Hematopoietic multipotent progenitor cell treated with erythropoietin and hydrocortisone succinate and interleukin-3 and kit ligand, for 6 days (in vitro differentiated cells): Measurements from ENCODE around the gene DUSP1.

Source experiments
- DNase-seq: peaks from one replicate; pipeline ENCODE4 v3.0.0-alpha.2; 2015

Gene DUSP1

GRCh38 chr5:172776235-172776594 is 5.2 kb upstream of the DUSP1 start:
- DNase-seq = peak; percentile 60

- DNase-seq = peak; percentile 84
Observed at GRCh38 chr5:172775326-172776234, 4.6 kb upstream of the DUSP1 start.

DNA sequence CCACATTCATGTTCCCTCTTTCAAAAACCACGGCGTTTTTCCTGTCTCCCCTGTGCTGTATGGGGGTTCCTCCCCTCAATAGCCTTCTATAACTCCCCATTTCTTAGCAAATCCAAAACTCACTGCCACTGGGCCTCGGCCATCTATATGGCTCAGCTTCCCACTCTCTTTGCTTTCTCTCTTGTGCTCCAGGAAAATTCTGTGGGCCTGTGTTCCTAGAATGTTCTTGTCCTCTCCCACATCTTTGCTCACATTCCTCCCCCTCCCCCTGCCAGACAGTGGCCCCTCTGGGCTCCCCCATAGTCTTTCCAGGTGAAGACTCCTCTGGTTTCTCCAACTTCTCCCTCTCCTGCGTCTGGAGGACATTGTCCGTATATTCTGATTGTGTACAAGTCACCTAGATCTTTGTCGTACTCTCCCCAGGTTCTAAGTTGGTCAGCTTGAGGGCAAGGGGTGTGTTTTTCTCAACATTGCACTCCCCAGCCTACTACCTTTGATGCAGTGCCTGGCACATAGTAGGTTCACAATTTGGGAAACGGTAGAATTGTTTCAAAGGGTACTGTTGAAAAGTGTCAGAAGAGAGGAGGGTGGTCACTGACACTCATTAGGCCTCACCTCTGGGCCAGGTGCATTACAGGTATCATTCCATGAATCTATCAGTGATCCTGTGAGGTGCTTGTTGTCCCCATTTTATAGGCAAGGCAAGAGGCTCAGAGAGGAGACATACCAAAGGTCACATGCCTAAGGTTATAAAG is 3.7 kb upstream of the DUSP1 start:
- DNase-seq = no peak

DNA sequence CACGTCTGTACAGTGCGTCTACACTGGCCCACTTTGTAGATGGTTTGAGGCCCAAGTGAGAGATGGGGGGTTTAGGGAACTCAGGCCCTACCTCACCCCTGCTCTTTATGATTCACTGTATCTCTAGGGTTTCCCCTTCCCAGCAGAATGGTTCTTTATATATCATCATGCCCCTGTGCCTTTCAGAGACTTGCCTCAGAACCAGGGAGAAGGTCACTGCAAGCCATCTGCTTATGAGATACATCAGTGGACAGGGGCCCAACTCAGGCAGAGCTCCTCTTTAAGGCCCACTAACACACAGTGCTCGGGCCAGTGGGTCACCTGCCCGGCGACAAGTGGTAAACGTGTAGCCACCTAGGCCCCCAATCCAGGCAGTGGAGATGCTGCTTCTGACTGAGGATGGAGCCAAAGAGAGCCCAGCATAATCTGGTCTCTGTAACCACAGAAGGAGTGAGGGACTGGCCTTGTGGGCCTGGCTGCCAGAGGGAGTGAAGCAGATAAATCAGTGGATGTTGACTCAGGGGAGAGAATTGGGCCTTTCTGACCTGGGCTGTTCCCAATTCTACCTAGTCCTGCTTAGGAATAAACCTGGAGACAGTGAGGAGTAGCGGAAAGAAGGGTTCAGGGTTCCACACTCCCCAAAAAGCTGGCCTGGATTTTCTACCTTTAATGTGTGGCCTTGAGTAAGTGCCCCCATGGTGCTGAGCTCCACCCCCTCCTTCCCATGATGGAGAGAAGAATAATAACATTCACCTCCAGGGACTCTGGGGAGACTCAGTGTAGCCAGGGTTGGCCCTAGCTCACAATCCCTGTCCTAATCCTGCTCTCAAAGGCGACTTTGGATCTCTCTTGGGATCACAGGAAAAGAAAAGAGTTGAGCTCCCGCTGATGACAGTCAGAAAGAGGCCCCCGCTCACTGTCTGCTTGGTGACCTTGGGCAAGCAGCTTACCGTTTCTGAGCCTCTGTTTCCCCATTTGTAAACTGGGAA is 2.8 kb upstream of the DUSP1 start:
- peak; percentile 53 for DNase-seq

- peak; percentile 97 for DNase-seq
Observed at GRCh38 chr5:172772112-172772906, 1.3 kb upstream of the DUSP1 start.

GRCh38 chr5:172771439-172772111 is 580 bp upstream of the DUSP1 start:
- DNase-seq = peak; percentile 43

GRCh38 chr5:172770374-172770674 is 671 bp downstream of the DUSP1 start:
- no peak for DNase-seq

DNA sequence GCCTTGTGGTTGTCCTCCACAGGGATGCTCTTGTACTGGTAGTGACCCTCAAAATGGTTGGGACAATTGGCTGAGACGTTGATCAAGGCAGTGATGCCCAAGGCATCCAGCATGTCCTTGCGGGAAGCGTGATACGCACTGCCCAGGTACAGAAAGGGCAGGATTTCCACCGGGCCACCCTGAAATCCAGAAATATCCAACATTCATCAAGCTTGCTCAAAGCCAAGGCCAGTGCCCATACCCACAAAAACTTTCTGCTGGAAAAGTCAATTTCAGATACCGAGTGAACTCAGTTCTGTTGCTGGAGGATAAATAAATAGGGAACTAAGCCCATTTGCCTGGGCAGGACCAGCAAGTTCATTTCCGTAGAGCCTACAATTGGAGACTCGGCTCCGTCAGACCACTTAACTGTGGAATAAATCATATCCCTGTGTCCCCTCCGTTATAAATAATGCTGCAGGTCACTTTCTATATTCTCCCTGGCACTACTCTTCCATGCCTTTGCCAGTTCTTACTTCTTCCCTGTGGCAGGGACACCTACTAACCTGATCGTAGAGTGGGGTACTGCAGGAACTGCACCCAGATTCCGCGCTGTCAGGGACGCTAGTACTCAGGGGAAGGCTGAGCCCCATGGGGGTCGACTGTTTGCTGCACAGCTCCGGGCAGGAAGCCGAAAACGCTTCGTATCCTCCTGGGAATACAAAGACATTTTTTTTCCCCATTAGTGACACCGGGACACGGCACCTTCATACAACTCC is 1.2 kb downstream of the DUSP1 start:
- no peak for DNase-seq

DNA sequence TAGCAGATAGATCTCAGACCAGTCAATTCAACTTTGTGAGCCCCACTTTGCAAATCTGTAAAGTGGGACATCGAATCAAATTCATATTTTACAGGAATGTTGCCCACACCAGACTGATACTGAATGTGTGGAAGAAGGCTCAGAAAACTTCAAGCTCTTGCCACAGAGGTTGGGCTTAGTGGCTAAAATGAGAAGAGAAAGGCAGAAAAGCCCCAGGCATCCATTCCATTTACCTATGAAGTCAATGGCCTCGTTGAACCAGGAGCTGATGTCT is 1.7 kb downstream of the DUSP1 start:
- no peak for DNase-seq

DNA sequence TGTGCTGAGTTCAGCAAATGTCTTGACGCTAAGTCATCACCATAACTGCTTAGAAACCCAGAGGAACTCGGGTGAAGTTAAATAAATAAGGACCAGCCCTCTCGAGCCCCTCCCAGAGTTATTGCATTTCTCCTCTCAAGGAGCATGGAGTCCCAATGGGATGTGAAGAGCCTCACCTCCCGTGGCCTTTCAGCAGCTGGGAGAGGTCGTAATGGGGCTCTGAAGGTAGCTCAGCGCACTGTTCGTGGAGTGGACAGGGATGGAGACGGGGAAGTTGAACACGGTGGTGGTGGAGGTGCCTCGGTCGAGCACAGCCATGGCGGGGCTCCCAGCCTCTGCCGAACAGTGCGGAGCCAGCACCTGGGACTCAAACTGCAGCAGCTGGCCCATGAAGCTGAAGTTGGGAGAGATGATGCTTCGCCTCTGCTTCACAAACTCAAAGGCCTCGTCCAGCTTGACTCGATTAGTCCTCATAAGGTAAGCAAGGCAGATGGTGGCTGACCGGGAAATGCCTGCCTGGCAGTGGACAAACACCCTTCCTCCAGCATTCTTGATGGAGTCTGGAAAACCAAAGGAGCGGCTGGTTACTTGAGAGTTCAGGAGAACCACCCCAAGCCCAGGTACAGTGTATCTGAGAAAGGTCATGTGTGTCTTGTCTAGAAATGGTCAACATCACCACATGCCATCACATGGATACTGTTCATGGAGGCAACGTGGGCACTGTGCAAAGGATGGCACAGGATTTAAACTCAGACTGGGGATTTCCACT is 2.2 kb downstream of the DUSP1 start:
- no peak for DNase-seq

DNA sequence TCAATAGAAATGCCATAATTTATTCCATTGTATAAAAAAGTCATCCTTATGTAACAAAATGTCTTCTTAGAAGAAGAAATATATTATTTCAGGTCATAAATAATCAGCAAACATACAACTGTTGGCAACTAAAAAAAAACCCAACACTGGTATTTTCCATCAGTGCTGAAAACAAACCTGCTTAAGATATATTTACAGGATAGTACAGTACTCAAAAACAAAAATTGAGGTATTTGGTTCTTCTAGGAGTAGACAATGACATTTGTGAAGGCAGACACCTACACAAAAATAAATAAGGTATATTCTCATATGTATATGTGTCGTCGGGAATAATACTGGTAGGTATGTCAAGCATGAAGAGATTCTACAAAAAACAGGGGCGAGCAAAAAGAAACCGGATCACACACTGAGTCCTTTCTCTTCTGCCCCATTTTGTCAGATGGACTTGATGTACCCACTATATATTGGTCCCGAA is 2.9 kb downstream of the DUSP1 start:
- DNase-seq = no peak

DNA sequence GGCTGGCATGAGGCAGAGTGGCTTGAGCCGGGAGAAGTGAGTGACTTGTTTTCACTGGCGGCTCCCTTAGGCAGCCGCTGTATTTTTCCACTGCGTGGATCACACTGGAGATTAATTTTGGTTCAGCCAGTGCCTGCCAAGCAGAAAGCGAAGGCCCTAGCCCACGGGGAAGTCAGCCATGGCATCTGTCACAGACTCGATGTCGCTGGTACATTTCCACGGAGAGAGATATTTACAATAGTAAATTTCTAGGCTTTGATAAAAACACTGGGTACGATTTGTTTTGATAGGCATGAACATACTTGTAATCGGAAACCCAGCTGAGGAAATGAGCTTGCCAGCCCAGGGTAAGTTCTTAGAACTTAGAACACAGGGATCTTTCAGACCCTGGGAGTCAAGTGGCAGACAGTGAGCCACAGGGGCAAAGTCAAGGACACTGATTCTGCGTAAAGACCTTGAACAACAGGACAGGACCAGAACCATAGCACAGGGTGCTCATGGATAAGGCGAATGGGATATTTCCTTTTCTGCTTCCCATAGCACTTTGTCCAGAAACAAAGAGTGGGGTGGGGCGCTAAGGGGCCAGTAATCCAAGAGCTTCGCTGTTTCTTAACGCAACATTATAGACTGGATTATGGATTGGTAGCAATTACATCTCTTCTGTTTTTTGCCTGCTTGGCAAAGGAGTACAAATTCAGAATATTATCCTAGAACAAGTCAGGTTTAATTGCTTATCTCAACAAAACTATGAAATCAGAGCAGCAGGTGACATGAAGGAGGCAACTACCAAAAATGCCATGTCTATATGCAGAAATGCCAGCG is 4.5 kb downstream of the DUSP1 start:
- DNase-seq = no peak

DNA sequence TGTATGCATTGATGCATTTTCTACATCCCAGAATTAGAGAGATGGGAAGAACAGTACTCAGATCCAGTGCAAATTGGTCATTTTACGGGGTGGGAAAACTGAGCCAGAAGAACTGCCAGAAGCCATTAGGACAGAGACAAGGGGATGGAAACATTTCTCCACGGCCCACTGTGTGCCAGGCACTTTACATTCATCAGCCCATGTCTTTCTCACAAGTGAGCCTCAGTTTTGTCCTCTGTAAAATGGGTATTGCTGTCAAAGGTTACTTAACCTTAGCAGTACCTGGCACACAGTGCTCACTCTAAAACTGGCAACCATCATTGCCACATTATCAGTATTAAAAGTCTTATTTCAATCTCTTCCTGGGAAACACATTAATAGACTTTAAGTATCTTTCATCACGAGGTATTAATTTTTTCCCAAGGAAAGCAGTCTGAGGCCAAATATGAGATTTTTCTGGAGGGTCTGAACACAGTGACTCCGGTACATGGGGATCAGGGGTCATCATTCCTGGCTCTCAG is 5.2 kb downstream of the DUSP1 start:
- no peak for DNase-seq

GRCh38 chr5:172764861-172765765 is 5.9 kb downstream of the DUSP1 start:
- DNase-seq = peak; percentile 99

GRCh38 chr5:172763120-172763464 is 7.9 kb downstream of the DUSP1 start:
- no peak for DNase-seq

DNA sequence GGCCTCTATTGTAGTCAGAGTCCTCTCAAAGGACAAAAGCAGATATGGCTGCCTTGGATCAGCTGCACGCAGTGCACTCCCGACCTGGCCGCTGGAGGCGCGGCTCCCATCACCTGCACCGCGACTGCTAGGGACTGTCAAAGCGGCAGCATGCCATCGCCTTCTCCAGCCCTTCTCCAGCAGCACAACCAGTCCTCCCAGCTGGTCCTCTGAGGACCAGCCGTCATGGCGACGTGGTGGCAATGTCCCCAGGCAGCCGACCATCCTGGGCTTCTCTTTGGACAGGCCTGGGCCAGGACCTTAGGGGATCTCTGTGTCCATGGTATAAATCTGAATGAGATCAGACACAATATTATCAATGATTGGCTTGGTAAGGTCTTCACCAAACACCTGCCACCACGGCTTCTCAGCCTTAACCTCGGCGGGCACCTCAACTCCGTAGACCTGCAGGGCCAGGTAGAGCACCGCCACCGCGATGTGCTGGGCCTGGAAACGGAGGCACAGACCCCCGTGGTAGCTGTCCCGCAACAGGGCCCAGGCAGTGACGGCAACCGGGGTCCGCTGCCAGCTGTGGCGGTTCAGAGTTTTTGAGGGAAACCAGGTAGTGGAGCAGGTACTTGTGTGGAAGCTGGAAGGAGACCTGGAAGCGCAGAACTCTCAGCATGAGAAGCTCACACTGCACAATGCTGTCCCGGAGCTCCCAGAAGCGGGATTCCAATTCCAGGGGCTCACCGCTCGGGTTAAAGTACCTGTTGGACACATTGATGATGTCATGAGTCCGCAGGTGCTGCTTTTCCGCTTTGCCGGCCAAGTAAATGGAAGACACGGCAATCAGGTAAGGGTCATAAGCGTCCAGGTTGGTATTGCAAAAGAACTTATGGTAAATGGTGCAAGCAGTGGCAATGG is 8.5 kb downstream of the DUSP1 start:
- no peak for DNase-seq

GRCh38 chr5:172760959-172761358 is 10.0 kb downstream of the DUSP1 start:
- DNase-seq = no peak
